GM21367 (cell line): ENCODE data around the gene RUNX2.
A peak's percentile ranks its signal among the peaks of the same experiment; 100 is the strongest.

ENCODE experiments used
- ATAC-seq: cut with Tn5 transposase; IDR thresholded peaks from one replicate; pipeline ENCODE4 v1.9.1; 2021; ENCODE audit not compliant: unreplicated experiment

The RUNX2 gene

GRCh38 chr6:45479834-45480751 is 152.0 kb downstream of the RUNX2 start:
- ATAC-seq, result peak; percentile 84

- ATAC-seq, result no peak
Observed at GRCh38 chr6:45480752-45481415, 152.8 kb downstream of the RUNX2 start.

DNA sequence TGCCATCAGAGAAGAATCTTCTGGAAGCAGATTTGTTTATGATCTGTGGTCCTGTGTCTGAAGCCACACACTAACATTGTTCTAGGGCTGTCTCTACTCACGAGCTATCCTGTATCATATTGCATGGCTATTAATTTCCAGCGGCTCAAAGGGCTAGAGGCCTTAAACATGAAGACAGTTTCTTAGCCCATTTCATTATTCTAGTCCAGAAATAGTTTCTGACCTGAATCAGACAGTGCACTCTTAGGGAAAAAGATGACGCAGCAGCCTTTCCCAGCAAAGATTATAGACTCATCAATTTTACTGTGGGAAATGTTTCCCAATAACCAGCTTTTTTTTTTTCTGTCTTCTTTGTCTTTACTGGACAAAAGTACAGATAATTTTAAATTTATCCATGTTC is 154.9 kb downstream of the RUNX2 start:
- ATAC-seq, result no peak

GRCh38 chr6:45483501-45483900 is 155.4 kb downstream of the RUNX2 start:
- ATAC-seq, result no peak

DNA sequence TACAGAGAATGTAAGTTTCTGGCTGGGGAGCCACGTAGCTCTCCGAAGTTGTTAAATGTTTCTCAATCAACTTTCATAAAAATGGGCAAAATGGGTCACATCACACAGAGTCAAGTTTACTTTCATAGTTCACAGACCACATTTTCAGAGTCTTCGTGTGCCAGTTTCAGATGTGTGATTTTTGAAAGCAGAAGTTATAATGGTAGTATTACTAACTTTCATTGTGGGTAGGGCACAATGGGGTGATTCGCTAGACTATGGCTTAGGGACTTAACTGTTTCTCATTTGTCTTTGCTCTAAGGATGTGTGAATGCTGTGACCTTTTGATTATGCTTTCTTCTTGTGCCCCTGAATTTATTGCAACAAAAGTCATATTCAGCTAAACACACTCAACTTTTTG is 158.6 kb downstream of the RUNX2 start:
- no peak for ATAC-seq

GRCh38 chr6:45487645-45488044 is 159.5 kb downstream of the RUNX2 start:
- ATAC-seq, result no peak

GRCh38 chr6:45488269-45488668 is 160.1 kb downstream of the RUNX2 start:
- ATAC-seq, result no peak

- ATAC-seq, result no peak
Observed at GRCh38 chr6:45488889-45489288, 160.8 kb downstream of the RUNX2 start.

GRCh38 chr6:45491048-45491735 is 163.1 kb downstream of the RUNX2 start:
- no peak for ATAC-seq

DNA sequence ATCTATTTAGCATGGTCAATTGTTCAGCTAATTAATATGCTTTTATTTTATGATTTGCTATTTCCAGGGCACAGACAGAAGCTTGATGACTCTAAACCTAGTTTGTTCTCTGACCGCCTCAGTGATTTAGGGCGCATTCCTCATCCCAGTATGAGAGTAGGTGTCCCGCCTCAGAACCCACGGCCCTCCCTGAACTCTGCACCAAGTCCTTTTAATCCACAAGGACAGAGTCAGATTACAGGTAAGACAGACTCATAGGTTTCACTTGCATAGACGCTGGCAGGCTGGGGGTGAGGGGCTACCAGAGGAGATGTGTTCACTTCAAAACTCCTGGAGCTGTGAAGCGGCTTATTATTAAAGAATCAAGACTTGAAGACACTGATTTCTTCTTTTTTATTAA is 163.7 kb downstream of the RUNX2 start:
- no peak for ATAC-seq

GRCh38 chr6:45493761-45494160 is 165.6 kb downstream of the RUNX2 start:
- no peak for ATAC-seq

- no peak for ATAC-seq
Observed at GRCh38 chr6:45494416-45495135, 166.4 kb downstream of the RUNX2 start.

DNA sequence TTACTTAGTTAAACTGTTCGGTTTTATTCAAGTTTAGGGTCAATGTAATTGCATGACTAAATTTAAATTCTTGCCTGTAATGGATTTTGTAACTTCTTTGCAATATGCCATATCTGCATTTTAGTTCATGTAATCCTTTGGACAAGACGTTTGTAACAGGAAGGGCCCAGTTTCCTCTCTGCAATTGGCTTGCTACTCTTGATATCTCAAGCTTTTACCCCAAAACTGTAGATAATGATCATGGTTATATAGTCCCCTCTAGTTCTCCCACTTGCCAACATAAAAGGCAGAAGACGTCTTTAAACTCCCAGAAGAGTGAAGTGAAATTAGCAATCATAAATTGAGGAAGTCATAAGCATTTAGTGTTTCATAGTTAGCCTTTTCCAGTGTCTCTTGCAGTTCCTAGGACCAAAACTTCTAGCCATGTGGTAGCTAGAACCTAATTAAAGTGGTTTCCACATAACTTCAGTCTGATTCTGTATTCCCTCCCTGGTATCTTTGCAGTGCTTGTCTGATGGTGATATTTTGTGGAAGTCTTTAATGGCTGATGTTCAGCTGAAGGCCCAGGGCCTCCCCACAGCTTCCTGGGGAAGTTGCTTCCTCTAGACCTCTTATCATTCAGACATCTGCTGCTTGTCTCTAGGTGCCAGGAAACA is 167.4 kb downstream of the RUNX2 start:
- ATAC-seq, result no peak

GRCh38 chr6:45496085-45496433 is 167.9 kb downstream of the RUNX2 start:
- ATAC-seq, result no peak

DNA sequence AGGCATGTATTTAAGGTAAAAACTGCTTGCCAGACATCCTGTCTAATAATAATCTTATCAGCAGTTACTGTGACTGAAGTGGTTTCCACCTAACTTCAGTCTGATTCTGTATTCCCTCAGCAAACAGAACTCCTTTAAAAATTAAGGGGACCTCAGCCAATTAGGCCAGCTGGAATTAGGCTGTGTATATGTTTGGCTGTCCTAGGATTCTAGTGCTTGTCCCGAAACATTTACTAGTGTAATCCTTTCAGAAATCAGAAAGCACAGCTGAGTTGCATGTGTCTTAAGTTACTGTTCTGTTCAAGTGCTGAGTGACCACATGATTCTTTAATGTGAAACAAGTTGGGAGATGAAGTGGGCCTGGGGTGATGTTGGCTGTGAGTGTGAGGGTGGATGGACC is 170.5 kb downstream of the RUNX2 start:
- no peak for ATAC-seq

- no peak for ATAC-seq
Observed at GRCh38 chr6:45500924-45501816, 173.0 kb downstream of the RUNX2 start.

DNA sequence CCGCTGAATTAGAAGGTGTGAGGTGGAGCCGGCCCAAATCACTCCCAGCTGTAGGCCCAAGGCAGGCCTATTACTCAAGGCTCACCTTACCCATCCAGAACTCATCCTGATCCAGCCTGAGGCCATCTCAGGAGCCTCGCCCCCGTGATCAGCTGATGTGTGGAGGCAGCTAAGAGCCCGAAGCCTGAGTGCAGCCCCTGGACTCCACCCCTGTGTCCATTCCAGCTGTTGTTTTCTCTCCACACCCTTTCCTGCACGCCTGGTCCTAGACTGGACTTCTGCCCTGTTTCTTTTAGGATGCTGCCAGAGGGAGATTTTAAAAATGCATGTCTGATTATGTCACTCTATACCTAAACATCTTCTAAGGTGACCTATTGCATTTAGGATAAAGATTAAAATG is 174.3 kb downstream of the RUNX2 start:
- ATAC-seq, result no peak

- ATAC-seq, result no peak
Observed at GRCh38 chr6:45504947-45505346, 176.8 kb downstream of the RUNX2 start.

DNA sequence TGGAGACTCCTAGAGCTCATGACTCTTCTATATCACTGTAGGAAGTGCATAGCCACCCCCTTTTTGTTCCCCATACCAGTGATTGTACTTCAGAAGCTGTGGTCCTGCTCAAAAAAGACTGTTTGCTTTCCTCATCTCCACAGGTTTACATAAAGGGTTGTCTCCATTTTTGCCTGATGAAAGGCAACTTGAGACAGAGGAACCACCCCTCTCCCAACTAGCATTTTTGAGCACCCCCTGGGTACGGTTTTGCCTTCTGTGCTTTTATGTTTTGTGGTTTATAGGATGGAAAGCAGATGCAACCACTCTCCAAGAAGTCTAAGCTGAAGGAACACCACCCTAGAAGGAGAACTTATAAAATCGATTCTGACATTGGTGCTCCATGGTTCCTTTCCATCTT is 177.3 kb downstream of the RUNX2 start:
- no peak for ATAC-seq

GRCh38 chr6:45507186-45507585 is 179.1 kb downstream of the RUNX2 start:
- no peak for ATAC-seq
